ENCODE data around the gene WDR74.
"Not testable (repeated sequence)": the region's sequence is repeated elsewhere in the genome, so short reads cannot be mapped to it uniquely, and the experiment has no call there.

The WDR74 gene

GRCh38 chr11:62840721-62841360, 1.5 kb upstream of the WDR74 start:
- peak; percentile 63 for DNase-seq

- no peak for DNase-seq
Measured at GRCh38 chr11:62835336-62835735, 4.1 kb downstream of the WDR74 start.

GRCh38 chr11:62832336-62833234, 6.8 kb downstream of the WDR74 start, which contains the start of gene TEX54:
Gene TEX54, minus strand, starts transcription at chr11:62832841.
- DNase-seq: no peak

GRCh38 chr11:62831520-62832335, 7.7 kb downstream of the WDR74 start, which contains the start of gene STX5:
Gene STX5, minus strand, starts transcription at chr11:62832051. Its CDS starts 808 bp downstream, at chr11:62831243.
- DNase-seq: peak; percentile 99

- DNase-seq: no peak
Measured at GRCh38 chr11:62830904-62831519, 8.4 kb downstream of the WDR74 start.

GRCh38 chr11:62828130-62828529, 11.3 kb downstream of the WDR74 start:
- DNase-seq: not testable (repeated sequence)

- no peak for DNase-seq
Measured at GRCh38 chr11:62823677-62824076, 15.7 kb downstream of the WDR74 start.

GRCh38 chr11:62817129-62817528, 22.3 kb downstream of the WDR74 start:
- no peak for DNase-seq

GRCh38 chr11:62816557-62816956, 22.8 kb downstream of the WDR74 start:
- no peak for DNase-seq

- no peak for DNase-seq
Measured at GRCh38 chr11:62811659-62812058, 27.7 kb downstream of the WDR74 start.

GRCh38 chr11:62810748-62811147, 28.6 kb downstream of the WDR74 start:
- DNase-seq: no peak

GRCh38 chr11:62806611-62807121, 32.7 kb downstream of the WDR74 start:
- no peak for DNase-seq

GRCh38 chr11:62805961-62806441, 33.4 kb downstream of the WDR74 start:
- no peak for DNase-seq

- peak; percentile 95 for DNase-seq
Measured at GRCh38 chr11:62805076-62805892, 34.1 kb downstream of the WDR74 start, which contains the start of gene NXF1. Gene NXF1, minus strand, starts transcription at chr11:62805440. Its CDS starts 84 bp downstream, at chr11:62805356.

- DNase-seq: no peak
Measured at GRCh38 chr11:62804310-62805075, 34.9 kb downstream of the WDR74 start.

- no peak for DNase-seq
Measured at GRCh38 chr11:62801071-62801470, 38.3 kb downstream of the WDR74 start.

- DNase-seq: no peak
Measured at GRCh38 chr11:62799486-62799885, 39.9 kb downstream of the WDR74 start.

GRCh38 chr11:62796281-62796680, 43.1 kb downstream of the WDR74 start:
- no peak for DNase-seq

GRCh38 chr11:62794201-62794775, 45.1 kb downstream of the WDR74 start:
- DNase-seq: no peak

GRCh38 chr11:62792202-62792575, 47.2 kb downstream of the WDR74 start:
- DNase-seq: no peak

Measured in left hindlimb (tissue), 1 donor.